Smooth muscle cell of the brain vasculature (primary cell): ENCODE data around the gene PARD6G.
"Not testable (repeated sequence)": the region's sequence is repeated elsewhere in the genome, so short reads cannot be mapped to it uniquely, and the experiment has no call there.

Experiments used
- DNase-seq: peaks from one replicate; pipeline ENCODE4 v3.0.0-alpha.2; 2012; ENCODE audit warnings: low read depth, low spot score

PARD6G gene

DNA sequence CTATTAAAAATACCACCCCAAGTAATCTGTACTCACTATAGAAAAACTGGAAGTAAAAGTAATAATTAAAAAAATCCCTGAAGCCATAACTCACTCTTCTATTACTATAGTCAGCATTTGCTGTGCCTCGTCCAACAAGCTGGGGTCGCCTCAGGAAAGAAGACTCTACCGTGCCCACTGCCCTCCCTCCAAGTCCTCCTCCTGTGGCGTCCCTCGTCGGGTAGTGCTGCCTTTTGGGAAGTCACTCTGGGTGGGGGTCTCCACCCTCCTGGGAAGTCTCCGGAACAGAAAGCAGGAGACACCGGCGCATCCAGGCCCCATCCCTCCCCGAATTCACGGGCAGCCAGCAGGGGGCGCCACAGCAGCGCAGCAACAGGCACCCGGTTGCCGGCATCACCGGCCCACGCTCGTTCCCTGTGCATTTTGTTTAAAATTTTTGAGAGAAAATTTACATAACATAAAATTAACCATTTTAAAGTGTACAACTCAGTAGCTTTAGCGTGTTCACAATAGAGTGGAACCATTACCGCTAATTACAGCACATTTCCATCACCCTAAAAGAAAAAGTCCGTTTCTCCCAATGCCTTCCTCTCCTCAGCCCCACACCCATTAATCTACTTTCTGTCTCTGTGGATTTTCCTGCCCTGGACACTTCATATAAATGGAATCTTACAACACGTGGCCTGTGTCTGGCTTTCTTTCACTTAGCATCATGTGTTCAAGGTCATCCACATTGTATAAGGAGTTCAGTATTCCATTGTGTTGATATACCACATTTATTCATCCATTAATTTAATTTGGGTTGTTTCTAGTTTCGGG lies 76.1 kb downstream of the PARD6G start:
- no peak for DNase-seq

DNA sequence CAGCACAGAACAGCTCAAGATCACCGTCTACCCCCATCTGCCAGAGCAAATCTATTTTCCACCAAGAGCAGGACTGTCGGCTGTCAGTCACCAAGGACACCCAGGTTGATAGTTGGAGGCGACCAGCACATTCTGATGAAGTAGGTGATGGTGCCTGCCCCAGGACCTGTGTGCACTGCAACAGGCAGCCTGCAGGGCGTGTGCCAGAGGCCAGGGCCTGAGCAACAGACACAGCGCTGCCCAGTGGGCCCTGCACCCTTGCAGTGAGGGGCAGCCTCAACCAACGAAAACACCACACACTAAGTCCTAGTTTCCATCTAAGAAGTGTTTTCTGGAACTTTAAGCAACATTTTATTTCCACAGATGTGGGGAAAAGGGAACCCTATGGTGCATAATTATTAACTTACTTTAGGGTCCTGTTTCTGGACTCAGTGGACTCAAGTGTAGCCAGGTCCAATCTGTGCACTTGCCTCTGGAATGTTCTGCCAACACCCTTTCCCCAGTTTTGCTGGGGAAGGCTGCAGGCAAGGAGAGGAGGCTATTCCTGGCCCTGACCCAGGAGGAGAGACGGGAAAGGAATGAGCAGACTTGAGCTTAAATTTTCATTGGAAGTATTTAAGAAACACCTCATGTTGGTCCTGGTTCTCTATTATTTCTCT lies 76.8 kb downstream of the PARD6G start:
- no peak for DNase-seq

DNA sequence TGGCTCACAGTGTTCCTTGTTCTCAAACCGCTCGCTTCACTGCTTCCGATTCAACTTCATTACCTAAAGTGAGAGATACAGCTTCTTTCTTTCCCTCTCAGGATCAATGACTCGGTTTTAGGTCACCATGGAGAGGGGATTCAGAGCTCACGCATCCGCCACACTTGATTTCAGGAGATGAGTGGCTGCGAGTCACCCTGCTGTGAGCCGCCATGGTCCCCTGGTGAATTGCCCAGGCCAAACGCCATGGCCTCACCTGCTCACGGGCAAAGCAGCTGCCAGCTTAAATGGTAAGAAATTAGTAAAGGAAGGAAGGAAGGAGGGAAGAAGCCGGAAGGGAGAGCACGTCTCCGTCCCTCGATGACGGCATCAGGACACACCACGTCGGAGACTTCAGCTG lies 77.7 kb downstream of the PARD6G start:
- DNase-seq, result no peak

DNA sequence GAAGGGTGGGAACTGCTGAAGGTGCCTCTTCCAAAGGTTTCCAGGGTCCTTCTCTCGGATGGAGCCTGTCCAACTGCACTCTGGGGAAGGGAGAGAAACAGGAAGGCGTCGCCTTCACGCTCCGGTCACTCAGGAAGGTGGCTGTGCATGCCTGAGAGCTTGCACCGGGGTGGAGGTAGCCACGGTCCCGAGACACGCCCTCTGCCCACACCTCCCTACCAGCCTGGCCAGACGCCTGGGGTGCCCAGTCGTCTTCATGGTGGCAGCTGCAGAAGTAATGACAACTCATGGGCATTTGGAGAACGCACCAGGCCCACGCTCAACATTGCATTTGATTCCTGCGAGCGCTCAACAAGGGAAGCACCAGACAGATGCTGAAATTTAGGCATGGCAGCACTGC lies 78.3 kb downstream of the PARD6G start:
- DNase-seq, result no peak

DNA sequence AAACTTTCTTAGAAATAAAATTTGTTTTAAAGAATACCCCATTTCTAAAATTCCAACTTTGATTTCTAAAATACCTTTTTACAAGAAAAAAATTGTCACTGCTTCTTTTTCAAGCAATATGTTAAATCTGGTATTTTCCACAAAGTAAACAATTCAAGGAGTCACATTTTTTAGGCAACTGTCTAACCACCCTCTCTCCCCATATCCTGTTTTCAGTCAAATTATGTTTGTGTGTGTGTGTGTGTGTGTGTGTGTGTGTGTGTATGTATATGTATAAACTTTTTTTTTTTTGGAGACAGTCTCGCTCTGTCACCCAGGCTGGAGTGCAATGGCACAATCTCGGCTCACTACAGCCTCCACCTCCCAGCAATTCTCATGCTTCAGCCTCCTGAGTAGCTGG lies 79.0 kb downstream of the PARD6G start:
- no peak for DNase-seq

DNA sequence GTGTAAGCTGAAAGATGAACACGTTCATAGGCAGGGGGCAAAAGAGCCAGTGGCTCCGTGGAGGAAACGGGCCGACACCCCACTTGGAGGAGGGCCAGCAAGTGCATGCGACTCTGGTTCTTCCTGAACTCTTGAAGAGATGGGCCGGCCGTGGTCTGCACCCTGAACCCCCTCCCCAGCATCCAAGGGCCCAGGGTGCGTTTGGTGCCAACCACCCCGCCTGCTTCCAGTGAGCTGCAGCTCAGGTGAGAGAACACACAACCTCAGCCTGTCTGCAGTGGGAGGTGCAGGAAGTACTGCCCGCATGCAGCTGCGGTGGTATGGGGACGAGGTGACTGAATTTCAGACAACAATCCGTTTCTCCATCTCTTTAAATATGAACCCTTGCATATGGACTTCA lies 79.4 kb downstream of the PARD6G start:
- no peak for DNase-seq

DNA sequence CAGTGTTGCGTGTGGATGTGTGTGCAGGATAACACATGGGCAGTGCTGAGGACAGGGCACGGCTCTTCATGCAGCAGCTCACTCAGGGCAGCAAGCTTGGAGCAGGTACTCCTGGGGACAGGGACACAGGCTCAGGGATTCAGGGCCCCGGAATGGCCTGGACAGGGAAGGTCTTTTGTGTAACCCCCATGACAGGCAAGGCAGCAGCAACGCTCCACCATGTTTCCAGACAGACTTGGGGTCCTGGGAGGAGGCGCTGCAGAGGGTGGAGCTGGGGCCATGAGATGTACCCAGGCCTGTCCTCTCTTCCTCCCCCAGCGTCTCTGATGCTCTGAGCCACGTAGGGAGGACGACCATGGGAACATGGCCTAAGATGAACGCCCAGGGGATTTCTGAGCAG lies 80.0 kb downstream of the PARD6G start:
- no peak for DNase-seq

DNA sequence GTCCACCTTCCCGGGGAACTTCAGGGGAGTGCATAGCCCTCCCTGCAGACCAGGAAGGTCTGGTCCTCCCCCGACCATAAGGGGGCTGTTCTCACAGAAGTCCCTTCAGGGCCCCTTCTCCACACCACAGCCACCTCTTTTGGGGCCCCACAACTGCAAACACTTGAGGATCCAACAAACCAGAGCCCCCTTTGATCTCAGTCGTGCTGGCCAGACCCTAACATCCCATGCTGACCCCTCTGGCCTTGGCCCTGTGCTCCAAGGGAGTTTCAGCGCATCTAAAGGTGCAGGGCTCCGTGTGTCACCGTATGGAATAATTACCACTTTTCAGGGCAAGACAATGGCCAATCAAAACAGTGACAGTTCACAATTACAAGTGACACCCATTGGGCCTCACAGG lies 80.6 kb downstream of the PARD6G start:
- DNase-seq, result no peak

DNA sequence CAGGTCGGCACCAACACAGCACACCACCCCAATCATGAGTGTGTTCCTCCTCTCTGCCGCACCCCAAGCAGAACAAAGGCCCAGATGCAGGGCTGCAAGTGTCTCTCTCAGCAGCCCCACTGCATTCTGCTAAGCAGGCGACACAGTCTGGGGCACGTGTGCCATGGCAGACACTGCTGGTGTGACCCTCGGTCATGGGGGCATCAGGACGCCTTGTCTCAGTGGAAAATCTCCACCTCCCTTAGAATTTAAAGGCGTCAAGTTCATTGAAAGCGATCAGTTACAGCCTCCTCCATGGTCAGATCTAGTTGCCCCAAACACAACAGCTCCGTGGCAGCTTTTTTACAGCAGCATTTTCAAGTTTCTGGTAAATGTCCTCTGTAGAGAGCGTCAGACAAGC lies 81.1 kb downstream of the PARD6G start:
- DNase-seq, result no peak

DNA sequence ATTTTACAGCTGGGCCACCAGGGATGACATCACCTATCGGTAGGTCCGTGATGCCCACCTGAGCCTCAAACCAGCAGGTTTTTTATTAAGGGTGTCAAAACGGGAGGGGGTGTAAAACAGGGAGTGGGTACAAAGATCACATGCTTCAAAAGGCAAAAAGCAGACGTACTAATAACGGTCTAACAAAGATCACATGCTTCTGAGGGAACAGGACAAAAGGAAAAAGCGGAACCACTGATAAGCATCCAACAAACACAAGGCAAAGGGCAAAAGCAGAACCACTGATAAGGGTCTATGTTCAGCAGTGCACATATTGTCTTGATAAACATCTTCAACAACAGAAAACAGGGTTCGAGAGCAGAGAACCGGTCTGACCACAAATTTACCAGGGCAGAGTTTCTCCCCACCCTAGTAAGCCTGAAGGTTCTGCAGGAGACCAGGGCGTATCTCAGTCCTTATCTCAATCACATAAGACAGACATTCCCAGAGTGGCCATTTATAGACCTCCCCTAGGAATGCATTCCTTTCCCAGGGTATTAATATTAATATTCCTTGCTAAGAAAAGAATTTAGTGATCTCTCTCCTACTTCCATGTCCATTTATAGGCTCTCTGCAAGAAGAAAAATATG lies 82.5 kb downstream of the PARD6G start:
- not testable (repeated sequence) for DNase-seq

DNA sequence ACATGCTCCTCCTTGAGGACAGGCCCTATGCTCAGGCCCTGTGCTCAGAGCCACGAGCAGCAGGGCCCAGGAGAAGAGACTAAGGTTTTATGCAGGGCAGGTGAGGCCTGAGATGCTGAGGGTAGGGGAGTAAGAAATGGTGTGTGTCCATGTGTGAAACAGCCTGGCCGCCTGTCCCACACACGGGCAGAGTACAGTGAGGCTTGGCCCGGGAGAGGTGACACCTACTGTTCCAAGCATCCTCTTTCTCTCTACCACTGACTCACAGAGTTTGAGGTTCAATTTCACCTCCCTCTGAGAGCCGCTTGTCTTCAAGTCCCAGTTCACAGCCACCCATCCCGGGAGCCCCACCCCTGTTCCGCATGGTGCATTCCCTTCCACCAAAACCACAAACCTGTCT lies 84.1 kb downstream of the PARD6G start:
- DNase-seq, result no peak

DNA sequence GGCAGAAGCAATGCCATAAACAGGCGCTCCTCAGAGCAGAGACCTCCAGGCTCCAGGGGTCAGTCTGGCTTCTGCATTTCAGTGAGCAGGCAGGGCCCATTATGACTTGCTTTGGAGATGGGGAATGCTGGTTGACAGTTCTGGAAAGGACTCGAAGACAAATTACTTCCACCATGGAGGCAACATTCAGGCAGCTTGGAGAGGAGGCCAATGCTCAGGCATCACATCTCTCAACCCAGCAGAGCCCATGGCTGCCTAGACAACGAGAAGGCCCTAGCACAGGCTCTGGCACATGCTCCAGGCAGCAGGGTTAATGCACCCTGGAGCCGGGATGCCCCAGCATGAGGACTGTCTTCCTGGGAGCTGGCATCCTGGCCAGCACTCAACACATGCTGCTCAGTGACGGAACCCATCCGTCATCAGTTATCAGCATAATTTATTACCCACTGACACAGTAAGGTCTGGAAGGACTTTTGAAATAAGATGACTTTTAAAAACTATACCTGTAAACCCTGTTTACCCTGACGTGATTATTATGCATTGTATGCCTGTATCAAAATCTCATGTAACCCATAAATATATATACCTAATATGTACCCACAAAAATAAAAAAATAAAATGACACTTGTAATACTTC lies 85.4 kb downstream of the PARD6G start:
- DNase-seq, result no peak

DNA sequence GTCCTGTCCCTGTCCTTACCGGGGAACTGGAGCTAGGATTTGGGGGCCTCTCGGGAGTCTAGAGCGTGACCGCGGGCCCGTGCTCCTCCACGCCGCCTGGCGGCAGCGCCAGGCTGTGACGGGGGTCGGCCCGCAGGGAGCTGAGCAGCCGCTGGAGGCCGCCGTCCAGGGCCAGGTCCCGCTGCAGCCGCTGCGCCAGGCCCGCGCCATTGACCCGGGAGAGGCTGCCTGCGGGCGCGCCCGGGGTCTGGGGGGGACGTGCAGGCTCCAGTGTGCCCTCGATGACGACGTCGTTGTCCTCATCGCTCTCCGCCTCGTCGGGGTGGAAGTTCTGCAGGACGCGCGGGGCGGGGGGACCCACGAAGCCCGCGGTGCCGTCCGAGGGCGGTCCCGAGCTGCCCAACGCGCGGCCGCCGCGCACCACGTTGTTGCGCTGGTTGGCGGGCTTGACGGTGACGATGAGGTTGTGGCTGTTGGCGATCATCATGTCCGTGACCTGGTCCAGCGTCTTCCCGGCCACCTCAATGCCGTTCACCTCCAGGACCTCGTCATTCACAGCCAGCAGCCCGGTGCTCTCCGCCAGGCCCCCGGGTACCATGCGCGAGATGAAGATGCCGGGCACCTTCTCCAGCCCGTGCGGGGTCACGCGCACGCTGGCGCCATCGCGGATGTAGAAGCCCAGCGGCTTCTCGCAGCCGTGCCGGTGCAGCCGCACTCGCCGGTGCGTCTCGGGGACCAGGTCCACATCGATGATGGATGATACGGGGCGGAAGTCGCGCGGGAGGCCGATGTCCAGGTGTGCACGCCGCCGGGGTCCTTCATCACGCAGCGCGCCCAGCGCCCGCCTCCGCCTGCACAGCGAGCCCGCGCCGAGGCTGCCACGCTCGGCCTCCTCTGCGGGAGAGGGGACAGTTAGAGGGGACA lies 87.3 kb downstream of the PARD6G start:
- no peak for DNase-seq

DNA sequence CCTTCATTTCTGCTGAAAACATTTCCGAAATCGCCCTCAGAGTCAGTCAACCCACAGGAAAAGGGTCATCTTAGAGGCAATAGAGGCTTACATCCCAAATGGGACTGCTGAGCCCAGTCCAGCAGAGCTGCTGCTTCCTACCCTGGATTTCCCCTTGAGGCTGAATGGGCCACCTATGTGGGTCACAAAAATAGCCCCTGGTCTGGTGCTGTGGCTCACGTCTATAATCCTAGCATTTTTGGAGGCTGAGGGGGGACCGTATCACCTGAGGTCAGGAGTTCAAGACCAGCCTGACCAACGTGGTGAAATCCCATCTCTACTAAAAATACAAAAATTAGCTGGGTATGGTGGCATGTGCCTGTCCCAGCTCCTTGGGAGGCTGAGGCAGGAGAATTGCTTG lies 88.9 kb downstream of the PARD6G start:
- no peak for DNase-seq

DNA sequence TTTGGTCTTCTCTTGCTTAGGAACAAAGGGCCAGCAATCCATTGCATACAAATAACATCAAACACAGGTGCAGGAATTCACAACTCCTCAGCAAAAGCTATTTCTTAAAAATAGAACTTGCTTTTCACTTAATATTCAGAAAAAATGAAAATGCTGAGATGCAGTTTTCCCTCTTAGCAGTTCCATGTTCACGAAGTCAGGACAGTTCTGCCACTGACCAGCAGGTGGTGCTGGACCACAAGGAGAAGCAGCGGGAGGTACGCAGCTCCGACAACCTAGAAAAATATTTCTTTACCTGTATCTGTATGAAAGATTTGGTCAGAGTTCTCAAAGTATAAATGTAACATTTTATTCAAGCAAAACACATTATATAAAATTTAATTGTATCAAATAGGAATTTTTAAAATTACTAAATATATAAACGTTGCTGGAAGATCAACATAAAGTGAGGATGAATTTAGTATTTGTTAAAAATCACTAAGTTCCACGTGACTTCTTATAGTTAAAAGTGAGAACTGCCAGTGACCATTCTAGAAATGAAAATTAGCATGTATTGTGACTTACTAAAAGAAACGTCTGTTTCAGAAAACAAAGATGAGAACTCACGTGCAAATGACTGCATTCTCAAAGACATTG lies 89.5 kb downstream of the PARD6G start:
- peak; percentile 65 for DNase-seq

DNA sequence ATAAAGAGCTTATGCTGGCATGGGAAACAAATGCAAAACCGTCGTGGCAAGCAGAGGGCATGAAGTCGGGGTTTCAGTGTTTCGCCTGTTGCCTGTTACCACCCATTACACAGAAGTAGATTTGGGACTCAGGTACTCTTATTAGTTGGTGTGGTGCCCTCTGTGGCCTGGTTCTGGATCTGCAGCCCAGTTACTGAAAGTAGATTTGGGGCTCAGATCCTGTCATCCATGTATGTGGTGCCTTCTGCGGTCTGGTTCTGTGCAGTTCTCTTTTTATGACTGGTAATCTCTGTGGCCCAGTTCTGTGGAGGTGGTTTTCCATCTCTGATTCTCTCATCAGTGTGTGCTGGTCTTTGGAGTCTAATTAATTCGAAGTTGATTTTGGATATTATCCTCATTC lies 93.0 kb downstream of the PARD6G start:
- DNase-seq, result no peak

DNA sequence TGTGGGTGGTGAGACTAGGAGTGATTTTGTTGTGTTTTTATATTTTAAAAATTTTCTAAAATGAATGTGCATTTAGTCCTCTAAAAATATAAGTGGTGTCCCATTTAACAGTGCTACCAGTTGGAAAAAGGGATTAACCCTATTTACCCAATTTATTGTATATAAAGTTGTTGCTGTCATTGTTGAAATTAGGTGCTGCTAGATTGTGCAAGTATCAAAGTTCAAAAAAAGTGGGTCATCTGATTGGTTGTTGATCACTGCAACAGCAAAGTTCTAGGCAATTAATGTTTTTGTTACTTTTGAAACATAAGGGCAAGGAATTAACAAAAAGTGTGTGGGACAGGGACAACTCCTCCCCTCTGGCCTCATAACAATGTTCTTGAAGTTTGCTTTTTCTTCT lies 97.6 kb downstream of the PARD6G start:
- no peak for DNase-seq

DNA sequence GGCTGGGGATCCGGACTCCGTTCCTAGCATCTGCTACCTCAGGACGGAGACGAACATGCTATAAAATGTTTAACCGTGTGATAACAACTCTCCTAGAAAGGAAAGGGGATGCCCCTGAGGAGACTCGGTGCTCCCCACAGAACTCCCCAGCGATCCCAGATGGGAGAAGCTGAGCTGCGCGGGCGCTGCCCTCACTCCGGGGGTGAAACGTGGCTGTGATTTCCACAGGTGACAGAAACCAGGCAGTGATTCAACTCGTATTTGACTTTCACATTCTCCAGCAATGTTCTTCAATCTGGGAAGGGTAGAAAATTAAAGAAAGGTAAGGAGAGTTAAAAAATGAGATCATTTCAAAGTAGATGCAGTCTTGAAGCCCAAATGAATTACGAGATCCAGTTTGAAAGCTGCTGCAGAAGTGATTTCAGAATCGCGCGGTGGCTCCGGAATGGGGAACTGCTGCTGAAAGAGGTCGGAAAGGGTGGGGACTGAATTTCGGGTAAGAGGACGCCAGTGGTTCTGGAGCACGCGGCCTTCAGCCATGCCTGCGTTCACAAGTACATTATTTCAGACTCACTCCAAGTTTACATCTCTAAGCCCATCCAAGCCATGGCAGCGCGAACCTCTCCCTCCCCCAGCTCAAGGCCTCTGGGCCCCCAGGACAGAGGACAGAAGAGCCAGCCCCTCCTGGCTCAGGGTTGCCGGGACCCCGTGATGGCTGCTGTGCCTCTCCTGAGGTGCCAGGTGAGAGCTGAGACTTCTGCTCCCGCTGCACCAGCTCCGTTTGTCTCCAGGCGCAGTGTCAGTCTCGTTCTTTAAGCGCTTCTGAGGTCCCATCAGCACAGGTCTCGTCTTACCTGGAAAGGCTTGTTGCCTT lies 98.8 kb downstream of the PARD6G start:
- DNase-seq, result no peak

DNA sequence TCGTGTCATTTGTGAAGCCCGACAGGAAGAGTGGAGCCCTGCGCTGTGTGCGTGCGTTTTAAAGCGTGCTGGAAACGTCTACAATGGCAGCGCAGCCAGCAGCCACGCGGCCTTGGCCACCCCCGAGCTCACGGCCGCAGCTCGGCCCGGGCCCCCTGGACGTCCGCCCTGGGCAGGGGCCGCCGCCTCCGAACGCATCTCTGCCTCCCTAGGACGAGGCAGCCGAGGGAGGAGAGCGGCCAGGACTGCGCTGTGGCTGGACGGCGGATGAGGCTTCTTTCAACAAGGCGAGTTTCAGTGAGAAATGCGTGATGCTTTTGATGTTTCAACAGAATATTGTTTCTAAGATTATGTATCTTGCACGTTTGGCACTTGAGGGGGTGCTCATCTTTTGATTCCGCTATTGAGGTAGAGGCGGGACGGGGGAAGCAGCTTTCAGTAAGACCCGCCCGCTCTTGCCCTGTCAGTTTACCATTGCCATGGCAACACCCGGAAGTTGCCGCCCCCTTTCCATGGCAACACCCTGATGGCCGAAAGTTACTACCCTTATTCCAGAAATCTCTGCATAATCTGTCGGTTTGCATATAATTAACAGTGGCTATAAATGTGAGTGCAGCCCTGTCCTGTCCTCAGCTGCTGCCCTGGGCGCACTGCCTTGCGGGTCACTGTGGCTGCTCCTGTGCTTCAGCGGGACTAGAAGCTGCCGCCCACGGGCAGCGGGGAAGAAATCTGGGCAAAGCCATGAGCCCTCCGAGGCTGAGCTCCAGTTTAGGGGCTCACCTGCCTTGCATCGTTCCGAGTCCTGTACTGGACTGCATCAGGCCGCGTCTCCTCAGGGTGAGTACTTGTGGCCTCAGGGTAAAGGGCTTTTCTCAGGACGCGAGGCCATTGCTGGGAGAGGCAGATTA lies 99.6 kb downstream of the PARD6G start:
- DNase-seq, result peak; percentile 31
